WTC11 (cell line): ENCODE measurements around the gene CALHM1.

Experiments used
- ATF3 ChIP-seq: sonication (generic); formaldehyde crosslinking; conservative IDR thresholded peaks from 2 replicates; pipeline ENCODE4 v1.8.1; 2022; ENCODE audit warnings: mild to moderate bottlenecking, missing genetic modification reagents
- CREB1 ChIP-seq: sonication (generic); formaldehyde crosslinking; IDR thresholded peaks from 2 replicates; pipeline ENCODE4 v1.8.0; 2023; ENCODE audit warnings: mild to moderate bottlenecking, missing genetic modification reagents
- CTCF ChIP-seq: fragments of 200-600 bp; IDR thresholded peaks from 2 replicates; pipeline ENCODE4 v1.8.0; 2022; ENCODE audit warnings: antibody characterized with exemption
- FOXJ3 ChIP-seq: sonication (generic); formaldehyde crosslinking; IDR thresholded peaks from 2 replicates; pipeline ENCODE4 v1.9.0; 2021; ENCODE audit warnings: missing genetic modification reagents, mild to moderate bottlenecking, borderline replicate concordance
- FOXP4 ChIP-seq: sonication (generic); formaldehyde crosslinking; IDR thresholded peaks from 2 replicates; pipeline ENCODE4 v1.8.0; 2022; ENCODE audit warnings: mild to moderate bottlenecking, missing genetic modification reagents
- SMAD4 ChIP-seq: sonication (generic); formaldehyde crosslinking; IDR thresholded peaks from 2 replicates; pipeline ENCODE4 v1.8.0; 2022; ENCODE audit warnings: mild to moderate bottlenecking, missing genetic modification reagents
- TF ChIP-seq, protein P1 (sequence below): fragments of 250-450 bp; sonication (Bioruptor Pico); IDR thresholded peaks from 2 replicates; pipeline ENCODE4 v1.9.0; 2021; ENCODE audit warnings: mild to moderate bottlenecking, borderline replicate concordance

DNA sequence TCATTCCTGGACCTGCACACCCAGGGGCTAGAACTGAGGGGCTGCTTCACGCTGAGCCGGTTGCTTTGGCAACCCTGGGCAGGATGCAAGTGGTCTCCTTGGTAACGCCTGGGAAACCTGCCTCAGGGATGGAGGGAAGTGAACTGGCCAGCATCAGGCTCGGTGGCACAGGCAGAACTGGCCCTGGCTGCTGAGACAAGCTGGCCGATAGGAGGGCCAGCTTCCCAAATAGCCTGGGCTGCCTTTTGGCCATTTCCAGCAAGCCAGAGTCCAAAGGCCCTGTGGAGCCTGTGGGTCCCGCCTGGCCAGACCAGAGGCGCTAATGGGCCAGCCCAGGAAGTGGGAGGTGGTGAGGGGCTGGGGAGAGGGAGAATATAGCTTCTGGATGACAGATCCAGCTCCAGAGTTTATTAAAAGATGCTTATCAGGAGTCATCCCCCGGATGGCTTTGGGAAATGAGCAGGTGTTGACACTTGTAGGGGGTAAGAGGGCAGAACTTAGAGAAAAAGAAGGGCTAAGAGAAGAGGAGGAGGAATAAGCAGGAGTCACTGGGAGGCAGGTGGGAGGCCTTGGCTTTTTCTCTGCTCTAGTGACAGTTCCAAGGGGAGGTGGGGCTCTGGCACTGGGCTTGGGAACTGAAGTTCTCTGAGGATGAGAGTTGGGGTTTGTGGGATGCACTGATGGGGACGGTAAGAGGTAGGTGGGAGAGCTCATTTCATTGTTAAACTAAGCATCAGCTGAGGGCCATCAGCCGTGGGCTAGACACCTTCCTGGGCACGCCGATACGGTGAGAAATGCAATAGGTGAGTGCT lies 44.4 kb upstream of the CALHM1 start:
- TF ChIP-seq CREB1 (CRISPR knock-in tag) (no peak), CTCF (no peak), SMAD4 (CRISPR knock-in tag) (no peak), FOXJ3 (CRISPR knock-in tag) (no peak), FOXP4 (CRISPR knock-in tag) (no peak), ATF3 (CRISPR knock-in tag) (no peak)
- TF ChIP-seq, protein P1, sequence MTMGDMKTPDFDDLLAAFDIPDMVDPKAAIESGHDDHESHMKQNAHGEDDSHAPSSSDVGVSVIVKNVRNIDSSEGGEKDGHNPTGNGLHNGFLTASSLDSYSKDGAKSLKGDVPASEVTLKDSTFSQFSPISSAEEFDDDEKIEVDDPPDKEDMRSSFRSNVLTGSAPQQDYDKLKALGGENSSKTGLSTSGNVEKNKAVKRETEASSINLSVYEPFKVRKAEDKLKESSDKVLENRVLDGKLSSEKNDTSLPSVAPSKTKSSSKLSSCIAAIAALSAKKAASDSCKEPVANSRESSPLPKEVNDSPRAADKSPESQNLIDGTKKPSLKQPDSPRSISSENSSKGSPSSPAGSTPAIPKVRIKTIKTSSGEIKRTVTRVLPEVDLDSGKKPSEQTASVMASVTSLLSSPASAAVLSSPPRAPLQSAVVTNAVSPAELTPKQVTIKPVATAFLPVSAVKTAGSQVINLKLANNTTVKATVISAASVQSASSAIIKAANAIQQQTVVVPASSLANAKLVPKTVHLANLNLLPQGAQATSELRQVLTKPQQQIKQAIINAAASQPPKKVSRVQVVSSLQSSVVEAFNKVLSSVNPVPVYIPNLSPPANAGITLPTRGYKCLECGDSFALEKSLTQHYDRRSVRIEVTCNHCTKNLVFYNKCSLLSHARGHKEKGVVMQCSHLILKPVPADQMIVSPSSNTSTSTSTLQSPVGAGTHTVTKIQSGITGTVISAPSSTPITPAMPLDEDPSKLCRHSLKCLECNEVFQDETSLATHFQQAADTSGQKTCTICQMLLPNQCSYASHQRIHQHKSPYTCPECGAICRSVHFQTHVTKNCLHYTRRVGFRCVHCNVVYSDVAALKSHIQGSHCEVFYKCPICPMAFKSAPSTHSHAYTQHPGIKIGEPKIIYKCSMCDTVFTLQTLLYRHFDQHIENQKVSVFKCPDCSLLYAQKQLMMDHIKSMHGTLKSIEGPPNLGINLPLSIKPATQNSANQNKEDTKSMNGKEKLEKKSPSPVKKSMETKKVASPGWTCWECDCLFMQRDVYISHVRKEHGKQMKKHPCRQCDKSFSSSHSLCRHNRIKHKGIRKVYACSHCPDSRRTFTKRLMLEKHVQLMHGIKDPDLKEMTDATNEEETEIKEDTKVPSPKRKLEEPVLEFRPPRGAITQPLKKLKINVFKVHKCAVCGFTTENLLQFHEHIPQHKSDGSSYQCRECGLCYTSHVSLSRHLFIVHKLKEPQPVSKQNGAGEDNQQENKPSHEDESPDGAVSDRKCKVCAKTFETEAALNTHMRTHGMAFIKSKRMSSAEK (CRISPR knock-in tag): no peak
